Hippocampal formation (tissue), 2 donors: ENCODE data around the gene BICD1.

Experiments
- DNase-seq, 2 donors: peaks; one replicate each; lab custom pipeline; 2025; lab: John Stamatoyannopoulos, UW

The BICD1 gene

GRCh38 chr12:32104572-32105355 lies 1.9 kb upstream of the BICD1 start:
- no peak for DNase-seq

GRCh38 chr12:32105986-32106516 lies 596 bp upstream of the BICD1 start:
- no peak for DNase-seq

- peak in 1 of 2 donors; percentile 31 for DNase-seq
Observed at GRCh38 chr12:32107359-32108267, 966 bp downstream of the BICD1 start.

GRCh38 chr12:32108787-32109186 lies 2.1 kb downstream of the BICD1 start:
- no peak for DNase-seq

GRCh38 chr12:32110417-32110816 lies 3.8 kb downstream of the BICD1 start:
- no peak for DNase-seq

GRCh38 chr12:32110942-32111341 lies 4.3 kb downstream of the BICD1 start:
- DNase-seq, result no peak

GRCh38 chr12:32115404-32116104 lies 8.9 kb downstream of the BICD1 start:
- no peak for DNase-seq

- DNase-seq, result no peak
Observed at GRCh38 chr12:32116897-32117296, 10.2 kb downstream of the BICD1 start.

GRCh38 chr12:32117316-32117715 lies 10.7 kb downstream of the BICD1 start:
- no peak for DNase-seq

GRCh38 chr12:32118806-32119205 lies 12.2 kb downstream of the BICD1 start:
- DNase-seq, result no peak

- DNase-seq, result no peak
Observed at GRCh38 chr12:32120419-32120818, 13.8 kb downstream of the BICD1 start.

- DNase-seq, result no peak
Observed at GRCh38 chr12:32124637-32125036, 18.0 kb downstream of the BICD1 start.

GRCh38 chr12:32125455-32126084 lies 18.9 kb downstream of the BICD1 start:
- DNase-seq, result no peak

- no peak for DNase-seq
Observed at GRCh38 chr12:32126720-32127119, 20.1 kb downstream of the BICD1 start.

- DNase-seq, result no peak
Observed at GRCh38 chr12:32131666-32132065, 25.0 kb downstream of the BICD1 start.

- no peak for DNase-seq
Observed at GRCh38 chr12:32134101-32134888, 27.6 kb downstream of the BICD1 start.

GRCh38 chr12:32135967-32136366 lies 29.3 kb downstream of the BICD1 start:
- DNase-seq, result no peak

- DNase-seq, result no peak
Observed at GRCh38 chr12:32136404-32136803, 29.8 kb downstream of the BICD1 start.

- no peak for DNase-seq
Observed at GRCh38 chr12:32139064-32139421, 32.4 kb downstream of the BICD1 start.

- no peak for DNase-seq
Observed at GRCh38 chr12:32140877-32141276, 34.2 kb downstream of the BICD1 start.

- no peak for DNase-seq
Observed at GRCh38 chr12:32145096-32145495, 38.4 kb downstream of the BICD1 start.
